HG03039 (cell line): Measurements from ENCODE around the gene KCNK18.
"Not testable (repeated sequence)": the region's sequence is repeated elsewhere in the genome, so short reads cannot be mapped to it uniquely, and the experiment has no call there.

Experiments used
- ATAC-seq: cut with Tn5 transposase; IDR thresholded peaks from one replicate; pipeline ENCODE4 v1.9.1; 2021; ENCODE audit warnings: mild to moderate bottlenecking, moderate library complexity; ENCODE audit not compliant: unreplicated experiment

Gene KCNK18

DNA sequence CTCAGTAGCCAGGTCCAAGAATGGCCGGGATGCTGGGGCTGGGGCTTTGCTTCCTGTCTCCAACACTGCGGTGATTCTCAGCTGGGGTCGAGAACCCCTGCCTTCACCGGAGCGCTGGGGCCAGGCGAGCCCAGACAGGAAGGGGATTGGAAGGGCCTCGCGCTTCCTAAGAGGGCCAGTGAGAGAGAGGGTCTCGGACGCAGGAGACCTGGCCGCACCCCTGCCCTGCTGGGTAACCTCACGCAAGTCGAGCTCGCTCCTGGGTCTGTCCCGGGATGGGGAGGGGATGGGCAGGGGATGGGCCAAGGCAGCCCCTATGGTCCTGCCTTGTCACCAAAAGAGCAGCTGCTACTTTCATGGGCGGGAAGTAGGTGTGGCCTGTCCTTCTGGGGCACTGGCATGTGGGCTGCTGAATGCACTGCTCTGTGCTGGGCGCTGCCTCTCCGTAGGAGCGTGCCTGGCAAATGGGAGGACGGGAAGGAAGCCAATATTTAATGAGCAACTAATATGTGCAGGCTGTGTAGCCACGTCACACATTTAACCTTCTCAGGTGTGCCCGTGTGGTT lies 20.0 kb downstream of the KCNK18 start:
- ATAC-seq: no peak

DNA sequence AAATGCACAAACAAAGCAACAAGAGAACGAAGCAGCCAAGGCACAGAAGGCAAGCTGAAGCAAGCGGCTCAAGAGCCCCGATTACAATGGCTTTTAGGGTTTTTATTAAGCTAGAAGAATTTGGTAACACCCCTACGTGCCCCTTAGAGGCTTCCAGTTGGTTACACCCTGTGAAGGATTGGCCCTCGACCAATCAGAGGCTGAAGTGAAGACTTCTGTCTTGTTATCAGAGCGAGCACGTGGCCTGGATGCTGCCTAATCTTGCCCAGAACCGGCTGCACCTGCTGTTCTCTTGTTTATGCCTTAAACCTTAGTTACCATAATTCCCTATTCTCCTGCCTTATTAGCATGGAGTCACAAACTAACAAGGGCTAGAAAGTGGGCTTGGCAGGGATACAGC lies 21.4 kb downstream of the KCNK18 start:
- no peak for ATAC-seq

DNA sequence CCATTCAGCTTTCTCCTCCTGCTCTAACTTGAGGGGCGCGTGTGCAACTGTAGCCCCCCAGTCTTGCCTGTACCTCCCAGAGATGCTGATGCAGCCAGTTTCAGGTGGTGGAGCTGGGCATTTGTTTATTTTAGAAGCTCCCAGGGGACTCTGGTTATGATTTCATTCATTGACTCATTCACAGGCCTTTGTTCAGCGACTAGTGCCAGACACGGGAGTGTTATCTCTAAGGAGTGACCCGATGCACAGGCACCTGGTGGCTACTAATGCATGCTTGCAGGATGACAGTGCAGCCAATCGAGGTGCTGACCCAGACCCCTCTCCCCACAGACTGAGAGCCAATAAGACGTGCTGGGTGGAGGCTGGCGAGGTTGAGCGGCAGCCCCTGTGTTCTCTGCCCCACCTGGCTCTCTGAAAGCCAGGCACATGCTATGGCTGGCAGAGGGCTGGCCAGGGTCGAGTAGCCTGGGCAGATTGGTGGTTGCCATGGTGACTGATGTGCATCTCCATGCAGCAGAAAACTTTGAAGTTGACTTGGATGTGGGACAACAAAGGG lies 23.9 kb downstream of the KCNK18 start:
- ATAC-seq: no peak

DNA sequence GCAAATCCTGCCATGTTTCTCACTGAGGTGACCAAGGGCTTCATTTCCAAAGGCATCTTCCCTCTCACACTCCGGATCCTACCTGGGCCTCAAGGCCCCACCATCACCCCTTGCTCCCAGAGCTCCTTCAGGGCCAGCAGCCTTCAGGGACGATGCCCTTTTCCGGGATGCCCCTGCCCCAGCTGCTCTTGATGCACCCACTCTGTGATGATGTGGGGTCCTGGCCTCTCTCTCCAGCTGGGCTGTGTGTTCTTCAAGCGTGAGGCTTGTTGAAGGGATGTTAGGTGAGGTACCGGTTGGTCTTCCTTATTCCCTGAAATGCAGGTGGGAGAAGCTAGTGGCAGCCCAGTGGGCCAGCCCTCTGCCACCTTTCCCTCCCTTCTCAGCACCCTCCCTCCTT lies 25.3 kb downstream of the KCNK18 start:
- ATAC-seq: no peak

DNA sequence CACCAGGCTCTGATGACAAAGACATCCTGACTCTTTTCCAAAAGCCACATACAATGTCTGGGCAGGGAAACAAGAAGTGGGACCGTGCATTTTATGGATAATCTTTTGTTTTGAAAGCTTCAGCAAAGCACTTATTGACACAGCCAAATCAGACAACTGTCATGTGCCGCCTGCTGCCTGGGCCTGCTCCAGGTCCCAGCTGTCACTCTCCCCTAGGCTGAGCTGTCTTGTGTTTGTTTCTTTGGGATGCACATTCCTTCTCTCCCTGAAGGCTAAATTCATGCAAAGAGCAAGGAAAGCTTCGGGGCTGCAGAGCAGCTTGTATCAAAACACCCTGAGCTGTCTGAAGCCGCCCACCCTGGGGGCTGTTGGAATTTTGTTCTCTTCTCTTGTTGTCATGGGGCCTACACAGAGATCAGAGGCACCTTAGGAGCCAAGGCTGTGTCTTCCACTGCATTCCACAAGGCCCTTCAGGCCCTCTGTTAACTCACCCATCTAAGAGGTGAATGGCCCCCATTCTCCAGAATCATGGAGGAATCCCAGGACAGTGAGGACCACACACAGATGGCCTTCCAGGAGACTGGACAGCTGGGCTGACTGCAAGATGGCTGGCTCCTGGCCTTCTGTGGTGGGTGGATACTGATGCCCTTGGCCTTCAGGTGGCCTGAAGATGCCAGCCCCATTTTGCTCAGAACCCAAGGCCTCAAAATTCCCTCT lies 25.8 kb downstream of the KCNK18 start:
- no peak for ATAC-seq

DNA sequence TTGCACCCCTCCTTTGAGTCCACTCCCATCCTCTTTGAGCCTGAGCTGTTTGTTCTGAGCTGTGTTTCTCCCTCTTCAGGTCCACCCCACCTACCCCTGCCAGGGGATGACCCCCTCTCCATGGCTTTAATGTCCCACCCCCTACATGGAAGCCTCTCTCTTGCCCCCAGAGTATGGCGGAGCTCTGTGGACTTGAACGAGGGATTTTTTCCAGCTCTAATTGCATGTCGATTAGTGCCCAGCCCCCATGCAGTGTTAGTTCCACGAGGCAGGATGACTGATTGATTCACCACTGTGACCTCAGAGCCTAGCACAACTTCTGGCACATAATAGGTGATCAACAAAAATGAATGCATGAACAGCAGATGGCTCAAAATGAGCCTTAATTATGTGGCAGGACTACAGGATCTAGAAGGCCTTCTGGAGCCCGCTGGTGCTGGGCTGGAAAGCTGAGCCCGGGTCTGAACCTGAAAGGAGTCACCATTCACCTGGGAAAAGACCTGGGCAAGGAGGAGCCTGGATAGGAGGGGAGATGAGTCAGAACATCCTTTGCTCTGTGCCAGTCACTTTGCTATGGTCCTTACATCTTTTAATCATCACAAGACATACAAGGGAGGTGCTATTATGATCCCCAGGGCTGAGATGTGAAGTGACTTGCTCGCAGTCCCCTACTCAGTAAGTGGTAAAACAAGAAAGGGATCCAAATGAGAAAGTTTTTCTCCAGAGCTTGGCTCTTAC lies 26.6 kb downstream of the KCNK18 start:
- ATAC-seq: no peak

DNA sequence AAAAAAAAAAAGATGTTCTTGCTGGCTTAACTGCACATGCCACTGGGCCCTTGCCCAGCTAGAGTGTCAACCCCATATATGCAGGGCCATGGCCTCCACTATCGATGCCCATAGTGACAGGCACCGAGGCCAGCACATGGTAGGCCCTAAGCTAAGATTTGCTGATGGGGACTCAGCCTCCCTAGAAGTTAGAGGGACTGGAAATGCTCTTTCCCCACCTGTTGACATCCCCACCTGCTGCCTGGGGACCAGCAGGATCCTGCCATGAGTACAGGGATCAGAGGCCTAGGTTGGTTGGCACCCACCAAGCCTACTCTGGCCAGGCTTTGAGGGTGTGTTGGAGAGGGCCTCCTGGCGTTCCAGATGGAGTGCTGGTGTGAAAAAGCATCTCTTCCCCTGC lies 27.6 kb downstream of the KCNK18 start:
- no peak for ATAC-seq

DNA sequence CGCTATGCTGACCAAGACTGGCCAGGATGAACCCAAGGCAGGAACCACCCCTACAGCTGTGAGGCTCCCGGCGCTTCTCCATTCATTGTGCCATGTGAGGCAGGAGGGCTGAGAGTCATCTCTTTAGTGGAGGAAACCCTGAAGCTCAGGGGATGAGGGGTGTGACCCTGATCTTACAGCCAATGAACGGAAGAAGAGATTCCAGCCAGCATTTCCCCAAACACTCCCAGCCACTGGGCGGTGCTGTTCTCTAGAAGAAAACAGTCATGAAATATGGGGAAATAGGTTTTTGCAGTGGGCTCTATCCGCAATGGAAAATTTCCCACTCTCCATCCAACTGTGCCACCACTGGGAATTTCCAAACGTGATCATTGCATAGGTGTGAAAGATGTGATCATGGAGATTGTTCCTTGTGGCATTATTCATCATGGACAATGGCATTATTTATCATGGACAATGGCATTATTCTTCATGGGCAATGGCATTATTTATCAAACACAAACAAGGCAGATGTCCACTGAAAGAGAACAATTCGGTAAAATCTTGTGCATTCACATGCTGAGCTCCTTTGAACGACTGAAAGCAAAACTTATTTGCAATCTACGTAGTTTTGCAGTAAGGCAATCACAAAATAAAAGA lies 29.6 kb downstream of the KCNK18 start:
- ATAC-seq: no peak

DNA sequence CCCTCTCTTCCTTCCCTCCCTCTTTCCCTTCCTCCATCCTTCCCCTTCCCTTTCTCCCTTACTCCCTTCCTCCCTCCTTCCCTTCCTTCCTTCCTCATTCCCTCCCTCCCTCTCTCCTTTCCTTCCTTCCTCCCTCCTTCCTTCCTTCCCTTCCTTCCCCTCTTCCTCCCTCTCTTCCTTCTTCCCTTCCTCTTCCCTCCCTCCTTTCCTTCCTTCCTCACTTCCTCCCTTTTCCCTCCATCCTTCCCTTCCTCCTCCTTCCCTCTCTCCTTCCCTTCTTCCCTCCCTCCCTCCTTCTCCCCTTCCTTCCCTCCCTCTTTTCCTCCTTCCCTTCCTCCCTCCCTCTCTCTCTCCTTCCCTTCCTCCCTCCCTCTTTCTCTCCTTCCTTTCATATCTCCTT lies 30.9 kb downstream of the KCNK18 start:
- ATAC-seq: no peak

DNA sequence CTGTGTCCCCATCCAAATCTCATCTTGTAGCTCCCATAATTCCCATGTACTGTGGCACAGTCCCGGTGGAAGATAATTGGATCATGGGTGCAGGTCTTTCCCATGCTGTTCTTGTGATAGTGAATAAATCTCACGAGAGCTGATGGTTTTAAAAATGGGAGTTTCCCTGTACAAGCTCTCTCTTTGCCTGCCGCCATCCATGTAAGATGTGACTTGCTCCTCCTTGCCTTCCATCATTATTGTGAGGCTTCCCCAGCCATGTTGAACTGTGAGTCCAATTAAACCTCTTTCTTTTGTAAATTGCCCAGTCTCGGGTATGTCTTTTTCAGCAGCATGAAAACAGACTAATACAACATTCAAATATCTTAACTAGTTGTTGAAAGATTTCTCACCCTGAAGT lies 32.8 kb downstream of the KCNK18 start:
- ATAC-seq: not testable (repeated sequence)

DNA sequence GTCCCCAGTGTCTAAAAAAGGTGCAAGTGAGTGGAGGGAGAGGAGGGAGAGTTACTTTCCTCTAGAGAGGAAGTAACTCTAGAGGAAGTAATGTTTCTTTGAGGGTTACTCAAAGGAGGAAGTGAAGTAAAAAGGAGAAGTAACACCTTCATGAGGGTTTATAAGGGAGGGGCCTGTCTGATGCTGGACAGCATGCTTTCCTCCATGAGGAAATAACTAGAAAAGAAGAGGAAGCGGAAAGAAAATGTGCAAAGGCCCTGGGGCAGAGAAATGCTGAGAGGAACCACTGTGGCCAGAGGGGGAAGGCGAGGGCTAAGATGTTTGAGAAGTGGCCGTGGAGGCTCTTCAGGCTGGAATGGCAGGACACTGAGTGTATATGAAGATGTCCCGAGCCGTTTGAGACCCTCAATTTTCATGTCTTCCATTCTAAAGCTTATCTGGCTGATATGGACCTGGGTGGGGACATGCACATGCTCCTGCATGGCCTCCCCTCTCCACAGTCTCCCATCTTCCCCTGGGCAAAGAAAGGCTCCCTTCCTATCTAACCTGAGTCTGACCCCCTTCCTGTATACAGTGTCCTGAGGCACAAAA lies 40.2 kb downstream of the KCNK18 start:
- ATAC-seq: no peak

DNA sequence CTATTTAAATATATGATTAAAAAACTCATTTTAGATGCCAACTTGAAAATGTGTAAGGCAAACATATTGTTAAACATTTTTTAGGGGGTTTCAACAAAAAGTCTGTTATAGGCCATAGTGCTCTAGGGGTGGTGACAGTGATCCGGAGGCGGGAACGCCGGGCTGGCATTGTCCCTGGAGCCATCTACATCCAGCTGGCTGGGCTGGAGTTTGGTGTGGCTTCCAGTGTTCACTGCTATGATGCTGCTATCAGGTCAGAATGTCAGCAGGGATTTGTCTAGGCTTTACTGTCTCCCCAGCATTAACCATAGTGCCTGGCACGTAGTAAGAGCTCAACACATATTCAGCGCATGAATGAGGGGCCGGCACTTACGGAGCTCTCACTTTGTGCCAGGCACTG lies 41.8 kb downstream of the KCNK18 start:
- no peak for ATAC-seq

DNA sequence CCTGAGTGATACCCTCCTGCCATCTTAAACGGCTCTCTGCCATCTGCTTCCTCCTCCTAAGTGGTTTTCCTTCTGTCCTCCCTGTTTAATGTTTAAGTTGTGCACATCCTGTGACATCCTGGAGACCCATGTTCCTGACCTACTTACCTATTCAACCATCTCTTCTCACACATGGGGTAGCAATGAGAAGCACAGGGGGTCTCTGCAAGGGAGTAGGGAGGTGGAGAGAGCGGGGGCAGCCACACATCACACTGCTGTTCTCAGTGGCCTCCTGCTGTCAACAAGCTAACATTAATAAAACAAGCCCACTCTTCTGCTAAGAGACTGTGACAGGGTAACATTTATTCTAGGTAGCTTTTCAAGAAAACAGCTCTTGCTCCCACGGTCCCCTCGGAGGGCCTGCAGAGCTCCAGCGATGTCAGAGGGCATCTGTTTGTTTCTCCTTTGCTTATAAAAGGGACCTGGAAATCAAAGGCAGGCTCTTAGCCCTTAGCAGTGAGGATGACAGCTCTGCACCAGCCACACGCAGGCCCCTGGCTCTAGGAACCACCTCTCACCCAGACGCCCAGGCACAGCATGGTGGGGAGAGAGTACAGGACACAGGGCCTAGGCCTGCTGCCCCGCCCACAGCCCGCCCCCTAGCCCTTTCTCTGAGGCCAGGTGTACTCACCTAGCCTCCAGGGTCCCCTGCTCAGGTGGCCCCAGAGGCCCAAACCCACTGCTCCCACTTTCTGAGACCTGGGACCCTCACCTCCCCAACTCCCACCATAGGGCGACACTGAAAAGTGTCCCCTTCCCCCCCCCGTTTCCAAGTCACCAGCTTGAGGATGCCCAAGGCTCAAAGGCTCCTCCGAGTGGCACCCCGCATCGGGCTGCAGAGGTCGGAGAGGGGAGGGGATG lies 42.7 kb downstream of the KCNK18 start:
- ATAC-seq: no peak

DNA sequence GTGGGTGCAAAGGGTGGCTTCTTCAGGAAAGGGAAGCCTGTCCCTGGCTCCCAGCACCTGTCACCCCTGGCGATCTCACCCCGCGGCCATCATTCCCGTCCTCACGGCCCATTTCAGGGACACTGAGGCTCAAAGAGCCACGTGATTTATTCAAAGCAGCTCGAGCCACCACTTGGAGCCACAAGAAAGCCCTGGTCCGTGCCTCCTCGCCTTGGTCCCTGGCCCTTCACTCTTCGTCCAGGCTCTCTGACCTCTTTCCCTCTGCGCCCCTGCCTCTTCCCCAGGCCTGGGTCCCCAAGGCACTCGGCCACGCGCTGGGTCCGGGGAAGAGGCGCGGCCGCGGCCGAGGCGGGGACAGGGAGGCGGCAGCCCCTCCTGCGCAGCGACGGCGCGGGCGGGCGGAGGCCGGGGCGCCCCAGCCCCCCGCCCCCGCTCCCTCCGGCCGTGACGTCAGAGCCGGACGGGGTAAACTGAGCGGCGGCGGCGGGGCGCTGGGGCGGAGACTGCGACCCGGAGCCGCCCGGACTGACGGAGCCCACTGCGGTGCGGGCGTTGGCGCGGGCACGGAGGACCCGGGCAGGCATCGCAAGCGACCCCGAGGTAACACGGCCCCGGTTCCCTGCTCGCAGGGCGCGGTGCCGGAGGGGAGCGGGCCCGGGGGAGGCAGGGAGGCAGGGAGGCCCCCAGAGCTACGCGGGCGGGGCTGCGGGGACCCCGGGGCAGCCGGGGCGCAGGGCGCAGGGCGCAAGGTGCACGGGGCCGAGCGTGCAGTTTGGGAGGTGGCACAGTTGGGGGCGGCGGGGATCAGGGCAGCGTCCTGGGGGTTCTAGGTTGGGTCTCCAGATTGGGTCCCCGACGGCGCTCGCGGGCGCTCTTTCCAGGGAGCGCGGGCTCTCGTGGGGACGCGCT lies 43.6 kb downstream of the KCNK18 start, which contains the start of gene SLC18A2:
Gene SLC18A2 (plus strand): TSS at position 494 of the 909 bp plus-strand sequence. CDS start 580 bp downstream, outside the sequence.
- ATAC-seq: no peak

DNA sequence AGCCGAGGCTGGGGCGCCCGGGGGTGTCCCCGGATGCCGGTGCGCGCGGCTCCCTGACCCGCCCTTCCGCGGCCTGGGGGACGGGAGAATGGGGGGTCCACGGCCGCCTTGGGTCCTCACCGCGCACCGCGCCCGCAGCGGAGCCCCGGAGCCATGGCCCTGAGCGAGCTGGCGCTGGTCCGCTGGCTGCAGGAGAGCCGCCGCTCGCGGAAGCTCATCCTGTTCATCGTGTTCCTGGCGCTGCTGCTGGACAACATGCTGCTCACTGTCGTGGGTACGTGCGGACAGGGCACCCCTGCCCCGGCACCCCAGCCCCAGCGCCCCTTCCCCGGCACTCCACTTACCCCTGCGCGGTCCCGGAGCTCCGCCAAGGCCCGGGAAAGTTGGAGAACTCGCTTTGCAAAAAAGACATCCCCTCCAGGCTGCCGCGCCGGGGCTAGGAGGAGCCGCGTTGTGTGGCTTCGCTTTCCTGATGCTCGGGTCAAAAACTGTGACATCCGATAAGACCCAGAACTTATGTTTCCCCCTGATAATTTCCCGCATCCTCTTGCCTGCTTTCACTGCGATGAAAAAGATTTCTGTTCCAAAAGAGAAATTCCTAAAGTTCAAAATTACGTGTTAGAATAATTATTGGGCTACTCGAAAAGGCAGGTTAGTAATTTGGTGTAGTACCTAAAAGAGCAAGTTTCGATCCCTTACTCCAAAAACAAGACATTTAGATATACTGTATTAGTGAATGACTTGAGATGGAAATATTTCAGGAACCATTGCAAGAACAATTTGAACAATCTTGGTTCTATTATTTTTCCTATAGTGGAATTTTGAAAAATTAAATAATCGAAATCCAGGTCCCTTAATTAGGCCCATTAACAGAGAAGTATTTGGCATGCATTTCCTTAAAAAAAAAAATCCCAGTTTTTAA lies 44.5 kb downstream of the KCNK18 start:
- no peak for ATAC-seq

DNA sequence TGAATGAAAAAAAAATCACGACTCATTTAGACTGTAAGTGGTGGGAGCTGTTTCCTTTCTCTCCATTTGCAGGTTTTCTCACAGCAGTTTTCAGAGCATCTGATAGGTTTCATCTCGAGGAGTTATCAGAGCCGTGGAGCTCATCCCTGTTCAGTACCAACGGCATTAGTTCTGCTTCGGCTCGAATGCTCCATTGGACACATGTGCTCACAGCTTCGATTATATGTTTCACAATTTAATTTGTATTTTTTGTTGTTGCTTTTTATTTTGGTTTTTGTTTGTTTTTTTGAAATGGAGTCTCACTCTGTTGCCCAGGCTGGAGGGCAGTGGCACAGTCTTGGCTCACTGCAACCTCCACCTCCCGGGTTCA lies 45.2 kb downstream of the KCNK18 start:
- ATAC-seq: no peak

DNA sequence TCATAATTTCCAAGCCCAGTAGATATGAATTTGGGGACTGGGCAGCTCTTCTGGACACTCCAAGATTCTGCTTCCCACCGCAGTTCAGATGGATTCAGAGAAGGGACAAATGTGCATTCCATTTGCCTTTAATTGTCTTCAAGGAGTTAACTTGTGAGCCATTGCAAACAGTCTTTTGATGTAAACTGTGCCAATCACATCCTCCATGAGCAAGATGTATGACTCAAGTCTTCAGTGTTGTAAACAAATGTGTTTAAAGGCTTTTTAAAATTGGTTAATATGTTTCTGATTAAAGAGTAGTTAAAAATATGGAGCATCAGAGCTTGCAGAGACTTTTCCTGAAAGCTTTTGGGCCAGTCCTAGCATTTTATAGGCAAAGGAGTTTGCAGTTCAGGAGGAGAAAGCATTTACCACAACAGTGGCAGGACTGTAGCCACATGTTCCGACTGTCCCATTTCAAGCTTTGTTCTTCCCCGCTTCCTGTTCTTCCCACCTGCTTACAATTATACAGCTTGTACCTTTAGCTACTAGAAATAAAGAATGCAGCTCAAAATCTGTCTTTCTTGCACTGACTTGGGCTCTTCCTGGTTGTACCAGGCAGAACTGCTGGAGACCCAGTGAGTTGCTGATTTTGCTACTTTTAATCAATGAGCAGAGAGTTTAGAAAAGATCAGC lies 49.8 kb downstream of the KCNK18 start:
- ATAC-seq: no peak
